ENCODE measurements around the gene ZNRD2.

The ZNRD2 gene

GRCh38 chr11:65540290-65541092 is 29.8 kb upstream of the ZNRD2 start:
- TF ChIP-seq MAX (IDR thresholded peaks at IDR 0.05) (peak; percentile 74), REST (IDR thresholded peaks at IDR 0.05; ENCODE audit: low read depth) (no peak), TEAD4 (IDR thresholded peaks at IDR 0.05) (peak; percentile 76), EGR1 (IDR thresholded peaks at IDR 0.05) (peak; percentile 96), ZBTB7A (IDR thresholded peaks at IDR 0.05; ENCODE audit: low read depth) (peak; percentile 18; the same call in 1 of the 2 replicates), RAD21 (IDR thresholded peaks at IDR 0.05; ENCODE audit: low read depth) (peak; percentile 86), CREB1 (IDR thresholded peaks at IDR 0.05; ENCODE audit: low read depth) (no peak), NFIC (IDR thresholded peaks at IDR 0.05) (peak; percentile 36), EP300 (IDR thresholded peaks at IDR 0.05; ENCODE audit: borderline replicate concordance) (no peak), TAF1 (IDR thresholded peaks at IDR 0.05; ENCODE audit: low read depth) (peak; percentile 51; the same call in 1 of the 2 replicates), FOXM1 (IDR thresholded peaks at IDR 0.05; ENCODE audit: borderline replicate concordance, low read depth) (no peak), USF1 (IDR thresholded peaks at IDR 0.05) (peak; percentile 70), YY1 (IDR thresholded peaks at IDR 0.05; ENCODE audit: low read depth) (peak; percentile 28; the same call in 1 of the 2 replicates), TCF12 (IDR thresholded peaks at IDR 0.05; ENCODE audit: low read depth) (no peak; the same call in 1 of the 2 replicates), CEBPB (IDR thresholded peaks at IDR 0.05) (no peak)

GRCh38 chr11:65541093-65541982 is 28.9 kb upstream of the ZNRD2 start:
- TF ChIP-seq TCF12 (IDR thresholded peaks at IDR 0.05; ENCODE audit: low read depth), result no peak
- no peak for TF ChIP-seq CREB1 (IDR thresholded peaks at IDR 0.05; ENCODE audit: low read depth)
- TF ChIP-seq FOXM1 (IDR thresholded peaks at IDR 0.05; ENCODE audit: borderline replicate concordance, low read depth), result no peak
- TF ChIP-seq EP300 (IDR thresholded peaks at IDR 0.05; ENCODE audit: borderline replicate concordance), result no peak
- TF ChIP-seq MAX (IDR thresholded peaks at IDR 0.05), result no peak

- TF ChIP-seq USF1 (IDR thresholded peaks at IDR 0.05), result no peak
- no peak for TF ChIP-seq CEBPB (IDR thresholded peaks at IDR 0.05)
- TF ChIP-seq CREB1 (IDR thresholded peaks at IDR 0.05; ENCODE audit: low read depth), result no peak
- no peak for TF ChIP-seq FOXM1 (IDR thresholded peaks at IDR 0.05; ENCODE audit: borderline replicate concordance, low read depth)
These were observed 27.4 kb upstream of the ZNRD2 start for GRCh38 chr11:65542738-65543390.

- no peak for TF ChIP-seq FOXM1 (IDR thresholded peaks at IDR 0.05; ENCODE audit: borderline replicate concordance, low read depth)
- no peak for TF ChIP-seq CEBPB (IDR thresholded peaks at IDR 0.05)
These were observed 24.4 kb upstream of the ZNRD2 start for GRCh38 chr11:65545853-65546216.

- no peak for TF ChIP-seq FOXM1 (IDR thresholded peaks at IDR 0.05; ENCODE audit: borderline replicate concordance, low read depth)
- peak; percentile 56; the same call in 1 of the 2 replicates for TF ChIP-seq TCF12 (IDR thresholded peaks at IDR 0.05; ENCODE audit: low read depth)
- TF ChIP-seq CEBPB (IDR thresholded peaks at IDR 0.05), result no peak
- no peak for TF ChIP-seq TAF1 (IDR thresholded peaks at IDR 0.05; ENCODE audit: low read depth)
- no peak for TF ChIP-seq REST (IDR thresholded peaks at IDR 0.05; ENCODE audit: low read depth)
- TF ChIP-seq CREB1 (IDR thresholded peaks at IDR 0.05; ENCODE audit: low read depth), result no peak
- peak; percentile 58 for TF ChIP-seq ZBTB7A (IDR thresholded peaks at IDR 0.05; ENCODE audit: low read depth)
- peak; percentile 75 for TF ChIP-seq NFIC (IDR thresholded peaks at IDR 0.05)
- peak; percentile 17; the same call in 1 of the 2 replicates for TF ChIP-seq TEAD4 (IDR thresholded peaks at IDR 0.05)
- no peak for TF ChIP-seq RAD21 (IDR thresholded peaks at IDR 0.05; ENCODE audit: low read depth)
- TF ChIP-seq USF1 (IDR thresholded peaks at IDR 0.05), result 0 out of 2 replicates have a peak, but pooled peaks have one; percentile 11
- no peak for TF ChIP-seq MAX (IDR thresholded peaks at IDR 0.05)
- TF ChIP-seq EGR1 (IDR thresholded peaks at IDR 0.05), result peak; percentile 47; the same call in 1 of the 2 replicates
- peak; percentile 21; the same call in 1 of the 2 replicates for TF ChIP-seq EP300 (IDR thresholded peaks at IDR 0.05; ENCODE audit: borderline replicate concordance)
- no peak for TF ChIP-seq YY1 (IDR thresholded peaks at IDR 0.05; ENCODE audit: low read depth)
These were observed 23.9 kb upstream of the ZNRD2 start for GRCh38 chr11:65546217-65546958.
